Measurements from ENCODE around the gene ELP2.

DNA sequence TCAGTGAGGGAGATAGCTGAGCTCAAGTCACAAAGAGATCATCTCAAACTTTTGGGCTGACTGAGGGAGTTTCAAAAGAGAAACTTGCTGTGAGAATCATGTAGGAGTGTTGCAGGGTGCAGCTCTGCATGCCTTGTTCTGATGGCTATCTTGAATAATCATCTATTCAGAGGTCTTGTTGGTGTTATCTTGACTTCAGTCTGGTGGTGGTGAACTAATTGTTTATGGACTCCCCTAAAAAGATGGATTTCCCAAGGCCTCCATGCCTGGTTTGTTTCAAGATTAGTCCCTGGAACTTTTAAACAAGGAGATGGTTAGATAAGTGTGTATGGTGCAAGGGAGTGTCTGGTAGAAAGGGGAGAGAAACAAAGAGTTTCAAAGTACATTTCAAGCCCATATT, 30.4 kb upstream of the ELP2 start:
- TF ChIP-seq, protein P1, sequence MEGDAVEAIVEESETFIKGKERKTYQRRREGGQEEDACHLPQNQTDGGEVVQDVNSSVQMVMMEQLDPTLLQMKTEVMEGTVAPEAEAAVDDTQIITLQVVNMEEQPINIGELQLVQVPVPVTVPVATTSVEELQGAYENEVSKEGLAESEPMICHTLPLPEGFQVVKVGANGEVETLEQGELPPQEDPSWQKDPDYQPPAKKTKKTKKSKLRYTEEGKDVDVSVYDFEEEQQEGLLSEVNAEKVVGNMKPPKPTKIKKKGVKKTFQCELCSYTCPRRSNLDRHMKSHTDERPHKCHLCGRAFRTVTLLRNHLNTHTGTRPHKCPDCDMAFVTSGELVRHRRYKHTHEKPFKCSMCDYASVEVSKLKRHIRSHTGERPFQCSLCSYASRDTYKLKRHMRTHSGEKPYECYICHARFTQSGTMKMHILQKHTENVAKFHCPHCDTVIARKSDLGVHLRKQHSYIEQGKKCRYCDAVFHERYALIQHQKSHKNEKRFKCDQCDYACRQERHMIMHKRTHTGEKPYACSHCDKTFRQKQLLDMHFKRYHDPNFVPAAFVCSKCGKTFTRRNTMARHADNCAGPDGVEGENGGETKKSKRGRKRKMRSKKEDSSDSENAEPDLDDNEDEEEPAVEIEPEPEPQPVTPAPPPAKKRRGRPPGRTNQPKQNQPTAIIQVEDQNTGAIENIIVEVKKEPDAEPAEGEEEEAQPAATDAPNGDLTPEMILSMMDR (IDR thresholded peaks at IDR 0.05; ENCODE audit: low read depth, low read length, missing input control), result no peak
- TF ChIP-seq RAD21 (IDR thresholded peaks at IDR 0.05) (no peak), SP1 (IDR thresholded peaks at IDR 0.05) (no peak), YY1 (IDR thresholded peaks at IDR 0.05) (no peak), GABPA (IDR thresholded peaks at IDR 0.05 in 1 of 2, conservative IDR thresholded peaks at IDR 0.05 in 1 of 2) (no peak), TAF1 (conservative IDR thresholded peaks at IDR 0.05) (no peak), RXRA (IDR thresholded peaks at IDR 0.05) (no peak), NR2F2 (IDR thresholded peaks at IDR 0.05) (no peak), EGR1 (IDR thresholded peaks at IDR 0.05; ENCODE audit: low read depth in 2 of 2) (no peak), JUND (IDR thresholded peaks at IDR 0.05) (no peak)
- TF ChIP-seq, protein P2, sequence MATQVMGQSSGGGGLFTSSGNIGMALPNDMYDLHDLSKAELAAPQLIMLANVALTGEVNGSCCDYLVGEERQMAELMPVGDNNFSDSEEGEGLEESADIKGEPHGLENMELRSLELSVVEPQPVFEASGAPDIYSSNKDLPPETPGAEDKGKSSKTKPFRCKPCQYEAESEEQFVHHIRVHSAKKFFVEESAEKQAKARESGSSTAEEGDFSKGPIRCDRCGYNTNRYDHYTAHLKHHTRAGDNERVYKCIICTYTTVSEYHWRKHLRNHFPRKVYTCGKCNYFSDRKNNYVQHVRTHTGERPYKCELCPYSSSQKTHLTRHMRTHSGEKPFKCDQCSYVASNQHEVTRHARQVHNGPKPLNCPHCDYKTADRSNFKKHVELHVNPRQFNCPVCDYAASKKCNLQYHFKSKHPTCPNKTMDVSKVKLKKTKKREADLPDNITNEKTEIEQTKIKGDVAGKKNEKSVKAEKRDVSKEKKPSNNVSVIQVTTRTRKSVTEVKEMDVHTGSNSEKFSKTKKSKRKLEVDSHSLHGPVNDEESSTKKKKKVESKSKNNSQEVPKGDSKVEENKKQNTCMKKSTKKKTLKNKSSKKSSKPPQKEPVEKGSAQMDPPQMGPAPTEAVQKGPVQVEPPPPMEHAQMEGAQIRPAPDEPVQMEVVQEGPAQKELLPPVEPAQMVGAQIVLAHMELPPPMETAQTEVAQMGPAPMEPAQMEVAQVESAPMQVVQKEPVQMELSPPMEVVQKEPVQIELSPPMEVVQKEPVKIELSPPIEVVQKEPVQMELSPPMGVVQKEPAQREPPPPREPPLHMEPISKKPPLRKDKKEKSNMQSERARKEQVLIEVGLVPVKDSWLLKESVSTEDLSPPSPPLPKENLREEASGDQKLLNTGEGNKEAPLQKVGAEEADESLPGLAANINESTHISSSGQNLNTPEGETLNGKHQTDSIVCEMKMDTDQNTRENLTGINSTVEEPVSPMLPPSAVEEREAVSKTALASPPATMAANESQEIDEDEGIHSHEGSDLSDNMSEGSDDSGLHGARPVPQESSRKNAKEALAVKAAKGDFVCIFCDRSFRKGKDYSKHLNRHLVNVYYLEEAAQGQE (IDR thresholded peaks at IDR 0.05), result no peak
- TF ChIP-seq, protein P3, sequence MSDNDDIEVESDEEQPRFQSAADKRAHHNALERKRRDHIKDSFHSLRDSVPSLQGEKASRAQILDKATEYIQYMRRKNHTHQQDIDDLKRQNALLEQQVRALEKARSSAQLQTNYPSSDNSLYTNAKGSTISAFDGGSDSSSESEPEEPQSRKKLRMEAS (IDR thresholded peaks at IDR 0.05), result no peak

All from liver (tissue), 3 donors.